ENCODE data around the gene MRLN. TPM values are rescaled to one million over a fixed set of nuclear protein-coding genes. Genes with fewer than 3 reads are reported as not detected.

MRLN gene
- total and polyA plus RNA-seq, 12 donors, result 0.39 to 2.0 (median 0.64) TPM; not detected in 9

DNA sequence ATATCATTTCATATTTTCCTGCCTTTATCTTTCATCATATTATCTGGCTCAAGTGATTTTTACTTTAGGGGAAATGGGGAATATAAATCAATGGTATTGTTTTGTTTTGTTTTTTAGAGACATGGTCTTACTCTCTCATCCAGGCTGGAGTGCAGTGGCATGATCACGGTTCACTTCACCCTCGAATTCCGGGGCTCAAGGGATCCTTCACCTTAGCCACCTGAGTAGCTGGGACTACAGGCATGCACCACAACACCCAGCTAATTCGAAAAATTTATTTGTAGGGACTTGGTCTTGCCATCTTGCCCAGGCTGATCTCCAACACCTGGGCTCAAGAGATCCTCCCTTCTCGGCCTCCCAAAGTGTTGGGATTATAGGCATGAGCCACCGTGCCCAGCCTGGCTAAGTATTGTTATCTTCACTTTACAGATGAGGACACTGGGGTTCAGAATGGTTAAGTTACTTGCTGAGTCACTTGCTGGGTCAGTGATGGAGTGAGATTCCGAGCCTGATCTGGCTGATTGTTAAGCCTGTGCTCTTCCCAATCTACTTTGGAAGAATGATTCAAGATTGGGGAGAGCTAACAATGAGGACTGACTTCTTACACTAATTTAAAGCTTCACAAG lies 39.9 kb downstream of the MRLN start:
- Histone ChIP-seq H3K4me1 (replicated peaks in 1 of 2) (peaks cover 7 to 22% of the 10 kb centered on the region in 2 donors), H3K27me3 (no peaks in the 10 kb centered on the region), H3K4me3 (no peak overlapping the region), H3K27ac (peak overlapping the region in 1 of 5 donors; percentile 93), H3K36me3 (replicated peaks in 1 of 2) (no peaks in the 10 kb centered on the region), H3K9me3 (replicated peaks in 1 of 3) (no peaks in the 10 kb centered on the region)
- DNase-seq, result no peak
- intact Hi-C loops (cut with DNase I), result no loop called here
- 82 to 95% (median 86%) methylated on average over 6 to 7 of the region's 7 CpGs for WGBS, 4 donors
- TF ChIP-seq, protein P1, sequence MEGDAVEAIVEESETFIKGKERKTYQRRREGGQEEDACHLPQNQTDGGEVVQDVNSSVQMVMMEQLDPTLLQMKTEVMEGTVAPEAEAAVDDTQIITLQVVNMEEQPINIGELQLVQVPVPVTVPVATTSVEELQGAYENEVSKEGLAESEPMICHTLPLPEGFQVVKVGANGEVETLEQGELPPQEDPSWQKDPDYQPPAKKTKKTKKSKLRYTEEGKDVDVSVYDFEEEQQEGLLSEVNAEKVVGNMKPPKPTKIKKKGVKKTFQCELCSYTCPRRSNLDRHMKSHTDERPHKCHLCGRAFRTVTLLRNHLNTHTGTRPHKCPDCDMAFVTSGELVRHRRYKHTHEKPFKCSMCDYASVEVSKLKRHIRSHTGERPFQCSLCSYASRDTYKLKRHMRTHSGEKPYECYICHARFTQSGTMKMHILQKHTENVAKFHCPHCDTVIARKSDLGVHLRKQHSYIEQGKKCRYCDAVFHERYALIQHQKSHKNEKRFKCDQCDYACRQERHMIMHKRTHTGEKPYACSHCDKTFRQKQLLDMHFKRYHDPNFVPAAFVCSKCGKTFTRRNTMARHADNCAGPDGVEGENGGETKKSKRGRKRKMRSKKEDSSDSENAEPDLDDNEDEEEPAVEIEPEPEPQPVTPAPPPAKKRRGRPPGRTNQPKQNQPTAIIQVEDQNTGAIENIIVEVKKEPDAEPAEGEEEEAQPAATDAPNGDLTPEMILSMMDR (IDR thresholded peaks at IDR 0.05), result no peak
- TF ChIP-seq POLR2A (IDR thresholded peaks at IDR 0.05), result no peak

DNA sequence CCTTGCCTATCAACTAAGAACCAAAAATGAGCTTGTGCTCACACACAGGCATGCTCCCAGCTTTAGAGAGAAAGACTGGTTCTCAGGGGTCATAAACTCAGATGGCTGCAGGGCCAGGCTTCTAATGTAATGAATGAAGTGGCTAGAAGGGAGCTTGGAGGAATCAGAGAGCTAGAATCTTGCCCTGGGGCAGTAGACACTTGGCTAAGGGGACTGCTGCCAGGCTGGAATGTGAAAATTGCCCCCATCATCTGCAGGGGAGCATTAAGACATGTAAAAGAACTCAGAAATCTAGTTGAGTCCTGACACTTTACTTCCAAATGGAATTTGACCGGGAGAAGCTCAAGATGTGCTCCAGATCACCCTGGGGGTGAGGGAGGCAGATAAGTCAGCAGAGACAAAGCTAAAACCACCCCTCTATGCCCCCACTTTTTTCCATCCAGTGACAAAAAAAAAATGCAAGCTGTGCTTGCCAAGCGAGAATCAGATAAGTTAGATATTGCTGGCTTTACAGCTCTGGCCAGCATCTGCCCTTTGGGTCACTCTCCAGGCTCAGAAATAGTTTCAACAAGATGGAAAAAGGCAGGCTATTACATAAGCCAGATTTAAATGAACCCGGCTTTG lies 41.3 kb downstream of the MRLN start:
- H3K9me3 ChIP-seq (replicated peaks in 1 of 3), result no peaks in the 10 kb centered on the region
- DNase-seq, result peak in 6 of 7 donors; percentile 33 to 71 (median 64)
- no peaks in the 10 kb centered on the region for H3K36me3 ChIP-seq (replicated peaks in 1 of 2)
- peak overlapping the region in 3 of 5 donors; percentile 48 to 93 (median 51) for H3K27ac ChIP-seq
- peaks cover 7 to 22% of the 10 kb centered on the region in 2 donors for H3K4me1 ChIP-seq (replicated peaks in 1 of 2)
- no peaks in the 10 kb centered on the region for H3K27me3 ChIP-seq
- 30 to 42% (median 37%) methylated on average over 2 to 3 of the region's 3 CpGs for WGBS, 4 donors
- no peak overlapping the region for H3K4me3 ChIP-seq
- TF ChIP-seq POLR2A (IDR thresholded peaks at IDR 0.05), result no peak
- TF ChIP-seq, protein P1 (IDR thresholded peaks at IDR 0.05), result no peak
- intact Hi-C loops (cut with DNase I), result no loop called here

DNA sequence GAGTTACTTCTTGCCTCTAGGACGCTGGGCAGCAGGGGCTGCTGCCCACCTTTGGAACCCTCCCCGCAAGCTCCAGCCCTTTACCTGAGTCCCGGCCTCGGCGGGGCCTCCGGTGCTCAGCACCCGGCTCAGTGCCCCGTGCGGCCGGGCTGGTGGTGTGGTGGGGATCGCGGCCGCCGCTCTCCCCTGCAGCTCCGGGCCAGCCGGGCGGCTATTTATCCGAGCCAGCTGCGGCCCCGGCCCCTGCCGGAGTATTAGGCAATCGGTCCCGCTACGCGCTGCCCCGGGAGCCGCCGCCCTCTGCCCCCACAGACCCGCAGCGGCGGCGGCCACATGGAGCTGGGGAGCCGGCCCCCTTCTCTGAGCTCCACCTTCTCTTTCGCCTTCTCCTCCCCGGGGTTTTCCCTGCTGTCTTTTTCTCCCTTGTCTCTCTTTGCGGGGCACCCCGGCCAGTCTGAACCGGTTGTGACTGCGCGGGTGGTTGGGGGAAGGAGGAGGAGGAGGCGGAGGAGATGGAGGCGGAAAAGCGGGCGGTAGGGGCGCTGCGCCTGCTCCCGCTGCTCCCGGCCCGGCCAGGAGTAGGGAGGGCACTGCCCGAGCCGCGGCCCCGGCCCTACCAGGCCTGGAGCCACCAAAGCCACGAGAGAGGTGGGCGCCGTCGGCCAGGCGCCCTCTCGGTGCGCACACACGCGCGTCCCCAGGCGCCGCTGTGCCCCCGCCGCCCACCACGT lies 43.7 kb downstream of the MRLN start, which contains the start of gene SLC16A9:
Gene SLC16A9, minus strand, starts transcription at position 456 of the 731 bp plus-strand sequence. CDS start 25,559 bp downstream, outside the sequence.
- Histone ChIP-seq H3K4me3 (peak within 1 kb of the TSS; percentile 50 to 87 (median 80)), H3K4me1 (replicated peaks in 1 of 2) (peaks cover 22 to 33% of the 10 kb centered on the region in 2 donors), H3K27ac (peak within 1 kb of the TSS; percentile 74 to 93 (median 86)), H3K27me3 (no peaks in the 10 kb centered on the region), H3K9me3 (replicated peaks in 1 of 3) (no peaks in the 10 kb centered on the region), H3K36me3 (replicated peaks in 1 of 2) (no peaks in the 10 kb centered on the region)
- DNase-seq, result peak; percentile 75 to 96 (median 86)
- intact Hi-C loops (cut with DNase I), result no loop called here
- TF ChIP-seq, protein P1 (IDR thresholded peaks at IDR 0.05), result peak in 5 of 6 experiments; percentile 19 to 50 (median 45)
- peak; percentile 69 to 84 for TF ChIP-seq POLR2A (IDR thresholded peaks at IDR 0.05)
- 0 to 1% (median 0%) methylated on average over 35 to 68 of the region's 68 CpGs for WGBS, 4 donors

Data from adrenal gland (tissue), 12 donors.